ENCODE data around the gene WASF3.

Gene WASF3

GRCh38 chr13:26693749-26694463, 136.4 kb downstream of the WASF3 start:
- H3K9ac ChIP-seq (ENCODE audit: low read length): no peak overlapping the region
- H3K4me3 ChIP-seq (ENCODE audit: low read length): no peak overlapping the region
- H3K4me2 ChIP-seq (ENCODE audit: low read depth, low read length): no peak overlapping the region
- H3K9me2 ChIP-seq (replicated peaks; ENCODE audit: insufficient read depth, low read length): no peaks in the 10 kb centered on the region
- TF ChIP-seq EZH2 (optimal IDR thresholded peaks at IDR 0.05; ENCODE audit: low read depth, low read length): no peak
- TF ChIP-seq EZH2phosphoT487 (IDR thresholded peaks at IDR 0.05; ENCODE audit: low read length): no peak
- no peak for TF ChIP-seq CTCF (IDR thresholded peaks at IDR 0.05; ENCODE audit: low read length)
- H3K27ac ChIP-seq (ENCODE audit: low read length): no peak overlapping the region
- H3K4me1 ChIP-seq (ENCODE audit: low read length): no peaks in the 10 kb centered on the region
- H3K27me3 ChIP-seq (replicated peaks; ENCODE audit: insufficient read depth, low read length): no peaks in the 10 kb centered on the region
- no peaks in the 10 kb centered on the region for H4K20me1 ChIP-seq (ENCODE audit: insufficient read depth, low read length)
- no peaks in the 10 kb centered on the region for H3K9me3 ChIP-seq (replicated peaks; ENCODE audit: insufficient read depth, low read length)
- no peak overlapping the region for H2AFZ ChIP-seq (ENCODE audit: low read length)
- DNase-seq: no peak
- no peaks in the 10 kb centered on the region for H3K36me3 ChIP-seq (replicated peaks; ENCODE audit: insufficient read depth, low read length)
- no peaks in the 10 kb centered on the region for H3F3A ChIP-seq (ENCODE audit: insufficient read depth, low read length)
- H3K79me2 ChIP-seq (ENCODE audit: low read length): no peaks in the 10 kb centered on the region

- no peaks in the 10 kb centered on the region for H3K27me3 ChIP-seq (replicated peaks; ENCODE audit: insufficient read depth, low read length)
- H3K4me1 ChIP-seq (ENCODE audit: low read length): no peaks in the 10 kb centered on the region
- H3K9me2 ChIP-seq (replicated peaks; ENCODE audit: insufficient read depth, low read length): no peaks in the 10 kb centered on the region
- H3K4me3 ChIP-seq (ENCODE audit: low read length): no peak overlapping the region
- TF ChIP-seq EZH2phosphoT487 (IDR thresholded peaks at IDR 0.05; ENCODE audit: low read length) (no peak), CTCF (IDR thresholded peaks at IDR 0.05; ENCODE audit: low read length) (no peak), EZH2 (optimal IDR thresholded peaks at IDR 0.05; ENCODE audit: low read depth, low read length) (no peak)
- DNase-seq: no peak
- no peaks in the 10 kb centered on the region for H3K9me3 ChIP-seq (replicated peaks; ENCODE audit: insufficient read depth, low read length)
- no peak overlapping the region for H3K9ac ChIP-seq (ENCODE audit: low read length)
- no peak overlapping the region for H3K4me2 ChIP-seq (ENCODE audit: low read depth, low read length)
- H2AFZ ChIP-seq (ENCODE audit: low read length): no peak overlapping the region
- H3F3A ChIP-seq (ENCODE audit: insufficient read depth, low read length): no peaks in the 10 kb centered on the region
- no peaks in the 10 kb centered on the region for H3K36me3 ChIP-seq (replicated peaks; ENCODE audit: insufficient read depth, low read length)
- H4K20me1 ChIP-seq (ENCODE audit: insufficient read depth, low read length): no peaks in the 10 kb centered on the region
- no peak overlapping the region for H3K27ac ChIP-seq (ENCODE audit: low read length)
- no peaks in the 10 kb centered on the region for H3K79me2 ChIP-seq (ENCODE audit: low read length)
These were observed 137.3 kb downstream of the WASF3 start for GRCh38 chr13:26694609-26695359.

GRCh38 chr13:26695360-26695705, 137.8 kb downstream of the WASF3 start:
- Histone ChIP-seq H3K27me3 (replicated peaks; ENCODE audit: insufficient read depth, low read length) (no peaks in the 10 kb centered on the region), H3K9ac (ENCODE audit: low read length) (no peak overlapping the region), H2AFZ (ENCODE audit: low read length) (no peak overlapping the region), H3K4me3 (ENCODE audit: low read length) (no peak overlapping the region), H3K36me3 (replicated peaks; ENCODE audit: insufficient read depth, low read length) (no peaks in the 10 kb centered on the region), H3K27ac (ENCODE audit: low read length) (no peak overlapping the region), H3K9me3 (replicated peaks; ENCODE audit: insufficient read depth, low read length) (no peaks in the 10 kb centered on the region), H4K20me1 (ENCODE audit: insufficient read depth, low read length) (no peaks in the 10 kb centered on the region), H3K79me2 (ENCODE audit: low read length) (no peaks in the 10 kb centered on the region), H3F3A (ENCODE audit: insufficient read depth, low read length) (no peaks in the 10 kb centered on the region), H3K9me2 (replicated peaks; ENCODE audit: insufficient read depth, low read length) (no peaks in the 10 kb centered on the region), H3K4me1 (ENCODE audit: low read length) (no peaks in the 10 kb centered on the region), H3K4me2 (ENCODE audit: low read depth, low read length) (no peak overlapping the region)
- TF ChIP-seq CTCF (IDR thresholded peaks at IDR 0.05; ENCODE audit: low read length): no peak
- TF ChIP-seq EZH2phosphoT487 (IDR thresholded peaks at IDR 0.05; ENCODE audit: low read length): no peak
- no peak for DNase-seq
